SK-N-SH (cell line): Measurements from ENCODE around the gene GSK3A. TPM values are rescaled to one million over a fixed set of nuclear protein-coding genes. Genes with fewer than 3 reads are reported as not detected.

Experiments
- CTCF ChIA-PET: fragments of 300-600, 350-600 bp; formaldehyde crosslinking; extraction: SDS; loops from one replicate; lab custom pipeline; 2021; lab: Yijun Ruan, JAX
- POLR2A ChIA-PET: fragments of 350-600 bp; sonication (Branson Sonifier 250); formaldehyde crosslinking; extraction: SDS; loops from one replicate; lab custom pipeline; 2020; ENCODE audit warnings: antibody characterized with exemption, inconsistent platforms; lab: Yijun Ruan, JAX
- DNase-seq: peaks from one replicate; pipeline ENCODE4 v3.0.0; 2012
- H2AFZ ChIP-seq: fragments of 200-600 bp; sonication (generic); 2 replicates; pipeline ENCODE4 v1.8.1; 2016; ENCODE audit warnings: antibody characterized with exemption, mild to moderate bottlenecking, low read depth
- H3F3A ChIP-seq: fragments of 200-600 bp; sonication (generic); replicated peaks from 2 replicates; pipeline ENCODE3; 2016; ENCODE audit warnings: antibody characterized with exemption, mild to moderate bottlenecking; ENCODE audit not compliant: insufficient read depth
- H3K27ac ChIP-seq, 2 experiments: fragments of 200-500 bp in 1 of 2; fragments of 200-600 bp in 1 of 2; sonication (Bioruptor generic) in 1 of 2; sonication (generic), shearing (Covaris generic) in 1 of 2; 2 replicates each; pipeline versions ENCODE4 v1.5.1 to v1.6.1; 2014 to 2016; ENCODE audit warnings: low read depth in 2 of 2, inconsistent platforms in 1 of 2, low read length in 1 of 2, mild to moderate bottlenecking in 1 of 2, mixed read lengths in 1 of 2
- H3K27me3 ChIP-seq: fragments of 200-600 bp; sonication (generic), shearing (Covaris generic); 2 replicates; pipeline ENCODE4 v1.6.1; 2016; ENCODE audit warnings: mixed run types; ENCODE audit not compliant: insufficient read depth
- H3K36me3 ChIP-seq, 2 experiments: fragments of 200-500 bp in 1 of 2; fragments of 200-600 bp in 1 of 2; sonication (Bioruptor generic) in 1 of 2; sonication (generic) in 1 of 2; replicated peaks in 1 of 2; 2 replicates each; pipeline versions ENCODE3 to v1.5.1; 2014 to 2016; ENCODE audit warnings: low read length in 1 of 2, mild to moderate bottlenecking in 1 of 2; ENCODE audit not compliant: insufficient read depth in 2 of 2, control insufficient read depth in 1 of 2
- H3K4me1 ChIP-seq, 2 experiments: fragments of 200-500 bp in 1 of 2; fragments of 200-600 bp in 1 of 2; sonication (Bioruptor generic) in 1 of 2; sonication (generic), shearing (Covaris generic) in 1 of 2; 2 replicates each; pipeline versions ENCODE4 v1.5.1 to v1.6.1; 2014 to 2016; ENCODE audit warnings: low read depth in 1 of 2, low read length in 1 of 2, mixed run types in 1 of 2; ENCODE audit not compliant: insufficient read depth in 2 of 2, control insufficient read depth in 1 of 2
- H3K4me2 ChIP-seq: fragments of 200-600 bp; sonication (generic), shearing (Covaris generic); 2 replicates; pipeline ENCODE4 v1.6.1; 2017; ENCODE audit warnings: mixed run types
- H3K4me3 ChIP-seq, 2 experiments: fragments of 200-500 bp in 1 of 2; fragments of 200-600 bp in 1 of 2; sonication (Bioruptor generic) in 1 of 2; sonication (generic), shearing (Covaris generic) in 1 of 2; 2 replicates each; pipeline versions ENCODE4 v1.5.1 to v1.8.1; 2014 to 2016; ENCODE audit warnings: low read depth in 2 of 2, inconsistent platforms in 1 of 2, low read length in 1 of 2, mild to moderate bottlenecking in 1 of 2, mixed read lengths in 1 of 2, moderate library complexity in 1 of 2
- H3K79me2 ChIP-seq: fragments of 200-600 bp; sonication (generic); 2 replicates; pipeline ENCODE4 v1.8.1; 2017; ENCODE audit warnings: mild to moderate bottlenecking; ENCODE audit not compliant: insufficient read depth
- H3K9ac ChIP-seq: fragments of 200-600 bp; sonication (generic); 2 replicates; pipeline ENCODE4 v1.6.1; 2017; ENCODE audit warnings: mixed run types
- H3K9me2 ChIP-seq: fragments of 200-600 bp; sonication (generic); 2 replicates; pipeline ENCODE4 v1.6.1; 2017; ENCODE audit warnings: mixed run types
- H3K9me3 ChIP-seq: fragments of 200-600 bp; sonication (generic); 2 replicates; pipeline ENCODE4 v1.6.1; 2017; ENCODE audit warnings: mixed run types, mild to moderate bottlenecking, moderate library complexity
- H4K20me1 ChIP-seq: fragments of 200-600 bp; sonication (generic); 2 replicates; pipeline ENCODE4 v1.6.1; 2017; ENCODE audit warnings: mild to moderate bottlenecking, mixed run types; ENCODE audit not compliant: insufficient read depth
- CHD2 ChIP-seq: fragments of 150-350 bp; IDR thresholded peaks from 2 replicates; pipeline ENCODE4 v1.6.1; 2018; ENCODE audit warnings: low read length; ENCODE audit not compliant: partially characterized antibody
- CTCF ChIP-seq: fragments of 200-600 bp; sonication (generic); IDR thresholded peaks from 2 replicates; pipeline ENCODE4 v1.6.1; 2017; ENCODE audit warnings: antibody characterized with exemption, mild to moderate bottlenecking, moderate library complexity
- EZH2phosphoT487 ChIP-seq: fragments of 200-600 bp; sonication (generic); IDR thresholded peaks from 2 replicates; pipeline ENCODE4 v1.6.1; 2017; ENCODE audit warnings: low read depth, mixed run types, mild to moderate bottlenecking, antibody characterized with exemption, moderate library complexity, borderline replicate concordance
- FOSL2 ChIP-seq: IDR thresholded peaks from 2 replicates; pipeline ENCODE4 v1.4.0; 2012; ENCODE audit warnings: low read depth, mild to moderate bottlenecking, moderate library complexity, borderline replicate concordance
- FOXJ3 ChIP-seq: sonication (generic); formaldehyde crosslinking; IDR thresholded peaks from 2 replicates; pipeline ENCODE4 v1.5.1; 2020; ENCODE audit warnings: mild to moderate bottlenecking, missing genetic modification reagents
- GABPA ChIP-seq: IDR thresholded peaks from 2 replicates; pipeline ENCODE4 v1.4.0; 2012; ENCODE audit warnings: low read depth, mild to moderate bottlenecking
- JUND ChIP-seq: IDR thresholded peaks from 2 replicates; pipeline ENCODE4 v1.4.0; 2012
- MAX ChIP-seq: IDR thresholded peaks from 2 replicates; pipeline ENCODE4 v1.4.0; 2012; ENCODE audit warnings: low read depth
- MEF2A ChIP-seq: IDR thresholded peaks from 2 replicates; pipeline ENCODE4 v1.4.0; 2012; ENCODE audit warnings: low read depth, borderline replicate concordance
- MXI1 ChIP-seq: IDR thresholded peaks from 2 replicates; pipeline ENCODE4 v1.6.1; 2012; ENCODE audit warnings: mild to moderate bottlenecking, low read depth, low read length, improper control_type of control experiment
- NRF1 ChIP-seq: IDR thresholded peaks from 2 replicates; pipeline ENCODE4 v1.6.1; 2012; ENCODE audit warnings: low read depth, mild to moderate bottlenecking, low read length
- PBX3 ChIP-seq: IDR thresholded peaks from 2 replicates; pipeline ENCODE4; 2012
- POLR2AphosphoS5 ChIP-seq: IDR thresholded peaks from 2 replicates; pipeline ENCODE4 v1.6.1; 2012; ENCODE audit warnings: low read depth, low read length
- RAD21 ChIP-seq: IDR thresholded peaks from 2 replicates; pipeline ENCODE4 v1.6.1; 2012; ENCODE audit warnings: mild to moderate bottlenecking, low read length
- REST ChIP-seq: IDR thresholded peaks from 2 replicates; pipeline ENCODE4 v1.6.1; 2012; ENCODE audit warnings: mild to moderate bottlenecking, low read depth, low read length, moderate library complexity
- RFX5 ChIP-seq: IDR thresholded peaks from 2 replicates; pipeline ENCODE4 v1.6.1; 2012; ENCODE audit warnings: mild to moderate bottlenecking, improper control_type of control experiment, low read length
- RXRA ChIP-seq: IDR thresholded peaks from 2 replicates; pipeline ENCODE4 v1.4.0; 2012; ENCODE audit warnings: low read depth, mild to moderate bottlenecking, borderline replicate concordance
- SMC3 ChIP-seq: IDR thresholded peaks from 2 replicates; pipeline ENCODE4 v1.6.1; 2012; ENCODE audit warnings: low read depth, low read length, improper control_type of control experiment
- TAF1 ChIP-seq: IDR thresholded peaks from 2 replicates; pipeline ENCODE4 v1.6.1; 2012; ENCODE audit warnings: low read depth, mild to moderate bottlenecking, low read length, moderate library complexity, borderline replicate concordance
- TCF12 ChIP-seq: IDR thresholded peaks from 2 replicates; pipeline ENCODE4 v1.4.0; 2012
- TEAD4 ChIP-seq: IDR thresholded peaks from 2 replicates; pipeline ENCODE4 v1.4.0; 2012; ENCODE audit warnings: mild to moderate bottlenecking, borderline replicate concordance; ENCODE audit not compliant: insufficient read depth
- WGBS: methylation state at CpG from one replicate; pipeline ENCODE4 v1.1.6; 2017; ENCODE audit warnings: low lambda C conversion rate; 5-methylcytosine and 5-hydroxymethylcytosine counted together
- polyA plus RNA-seq, 3 experiments: library from polyadenylated mRNA; depleted of rRNA; stranded (reverse); fragments of >200 nt; gene quantifications; 2 replicates each; pipeline ENCODE4 v1.2.3, GENCODE V29; 2012

GSK3A gene
- polyA plus RNA-seq, 1 of the 3 experiments (the other 2 are of a cell fraction): 42.1 TPM

GRCh38 chr19:42272989-42273406 is 30.6 kb upstream of the GSK3A start (continued):
- TF ChIP-seq RAD21: no peak

- peaks cover 22 to 56% of the 10 kb centered on the region in 2 experiments for H3K4me1 ChIP-seq
- 93% methylated on average over 3 of the region's 9 CpGs for WGBS
- no peak overlapping the region for H3K4me3 ChIP-seq
- no peak for DNase-seq
- no peaks in the 10 kb centered on the region for H3K9me2 ChIP-seq
- no peak overlapping the region for H3K4me2 ChIP-seq
- no peak overlapping the region for H2AFZ ChIP-seq
- TF ChIP-seq FOXJ3 (CRISPR knock-in tag) (no peak), JUND (no peak), NRF1 (no peak), GABPA (no peak), REST (no peak), RFX5 (no peak), TCF12 (no peak), PBX3 (no peak), CHD2 (no peak), MXI1 (no peak), EZH2phosphoT487 (no peak), MEF2A (no peak), POLR2AphosphoS5 (no peak), CTCF (no peak), TAF1 (no peak), RXRA (no peak), TEAD4 (no peak), SMC3 (no peak), MAX (no peak), FOSL2 (no peak)
- H3K27ac ChIP-seq: no peak overlapping the region; a peak in 1 of 4 replicates
- peaks cover 17% of the 10 kb centered on the region for H3F3A ChIP-seq
- no peaks in the 10 kb centered on the region for H3K9me3 ChIP-seq
- H3K27me3 ChIP-seq: no peaks in the 10 kb centered on the region
- peaks cover 81% of the 10 kb centered on the region for H3K79me2 ChIP-seq
- ChIA-PET POLR2A (no interaction called here), CTCF (interaction anchor here (1.3 kb wide), 1 partner anchor 28 kb away, joined by 3 read pairs; no protein-coding TSS in a partner anchor)
- H3K36me3 ChIP-seq: peaks cover 13 to 39% of the 10 kb centered on the region in 2 experiments
- no peak overlapping the region for H3K9ac ChIP-seq
- no peaks in the 10 kb centered on the region for H4K20me1 ChIP-seq
Observed at GRCh38 chr19:42272535-42272897, 30.1 kb upstream of the GSK3A start.
